Transverse colon (tissue), 4 donors: ENCODE results near the gene MGARP.

Source experiments
- CTCF ChIP-seq, 5 experiments: fragments of 200-600 bp in 3 of 5; fragments of 450-650 bp in 2 of 5; sonication (generic) in 3 of 5; IDR thresholded peaks; 1 replicate in 2 of 5; 2 replicates in 3 of 5; pipeline ENCODE4 v1.5.1; 2016 to 2017; ENCODE audit warnings: antibody characterized with exemption in 5 of 5, inconsistent platforms in 3 of 5, mild to moderate bottlenecking in 2 of 5, moderate library complexity in 1 of 5
- EP300 ChIP-seq: sonication (generic); formaldehyde crosslinking; IDR thresholded peaks from one replicate; pipeline ENCODE4 v1.6.1; 2017; ENCODE audit warnings: antibody characterized with exemption, low read depth
- POLR2A ChIP-seq: fragments of 450-650 bp; IDR thresholded peaks from one replicate; pipeline ENCODE4 v1.6.1; 2016; ENCODE audit warnings: antibody characterized with exemption, mild to moderate bottlenecking, moderate library complexity
- POLR2AphosphoS5 ChIP-seq, 3 donors: sonication (generic); formaldehyde crosslinking; IDR thresholded peaks; one replicate each; pipeline ENCODE4 v1.6.1; 2016; ENCODE audit warnings: antibody characterized with exemption in 3 of 3

GRCh38 chr4:139253046-139253445 is 27.0 kb downstream of the MGARP start:
- TF ChIP-seq CTCF (IDR thresholded peaks at IDR 0.05) (no peak), POLR2A (no peak), EP300 (no peak), POLR2AphosphoS5 (IDR thresholded peaks at IDR 0.05) (no peak)
